Fibroblast of skin of scalp (primary cell): ENCODE results near the gene ITGA1.
"Not testable (repeated sequence)": the region's sequence is repeated elsewhere in the genome, so short reads cannot be mapped to it uniquely, and the experiment has no call there.

Source experiments
- DNase-seq: peaks from one replicate; pipeline ENCODE4 v3.0.0-alpha.2; 2013

The ITGA1 gene

DNA sequence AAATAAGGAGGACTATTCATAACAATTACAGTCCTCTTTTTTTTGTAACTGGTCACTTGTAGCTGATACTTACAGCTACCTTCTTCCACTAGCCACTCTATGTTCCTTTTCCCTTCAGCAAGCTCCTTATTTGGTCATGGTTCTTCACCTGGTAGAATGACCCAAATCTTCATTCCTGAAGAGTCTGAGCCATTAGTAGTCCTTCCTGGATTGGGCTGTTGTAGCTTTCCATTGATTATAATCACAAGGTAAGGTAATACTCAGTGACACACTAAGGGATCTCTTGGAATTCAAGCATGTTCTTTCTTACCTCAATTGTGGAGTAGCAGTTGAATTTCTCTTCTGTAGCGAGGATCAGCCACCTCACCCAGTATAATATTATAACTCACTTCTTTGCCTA, 175.9 kb downstream of the ITGA1 start:
- no peak for DNase-seq

DNA sequence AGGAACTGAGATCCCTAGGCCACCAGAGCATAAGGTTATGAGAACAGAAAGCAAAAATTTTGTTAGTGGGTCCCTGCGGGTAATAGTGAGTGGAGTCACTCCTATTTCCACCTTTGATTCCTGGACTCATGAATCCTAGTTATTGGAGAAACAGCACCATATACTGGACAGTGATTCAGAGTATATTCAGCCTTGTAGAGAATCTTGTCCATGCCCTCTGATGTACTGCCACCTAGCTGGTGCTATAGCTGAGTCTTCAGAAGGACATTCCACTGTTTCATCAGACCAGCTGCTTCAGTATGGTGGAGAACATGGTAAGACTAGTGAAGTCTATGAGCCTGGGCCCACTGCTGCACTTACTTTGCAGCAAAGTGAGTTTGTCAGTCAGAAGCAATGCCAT, 176.4 kb downstream of the ITGA1 start:
- DNase-seq: no peak

DNA sequence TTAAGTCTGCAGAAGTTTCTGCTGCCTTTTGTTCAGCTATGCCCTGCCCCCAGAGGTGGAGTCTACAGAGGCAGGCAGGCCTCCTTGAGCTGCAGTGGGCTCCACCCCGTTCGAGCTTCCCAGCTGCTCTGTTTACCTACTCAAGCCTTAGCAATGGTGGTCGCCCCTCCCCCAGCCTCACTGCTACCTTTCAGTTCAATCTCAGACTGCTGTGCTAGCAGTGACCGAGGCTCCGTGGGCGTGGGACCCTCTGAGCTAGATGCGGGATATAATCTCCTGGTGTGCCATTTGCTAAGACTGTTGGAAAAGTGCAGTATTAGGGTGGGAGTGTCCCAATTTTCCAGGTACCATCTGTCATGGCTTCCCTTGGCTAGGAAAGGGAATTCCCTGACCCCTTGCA, 188.4 kb downstream of the ITGA1 start:
- not testable (repeated sequence) for DNase-seq

DNA sequence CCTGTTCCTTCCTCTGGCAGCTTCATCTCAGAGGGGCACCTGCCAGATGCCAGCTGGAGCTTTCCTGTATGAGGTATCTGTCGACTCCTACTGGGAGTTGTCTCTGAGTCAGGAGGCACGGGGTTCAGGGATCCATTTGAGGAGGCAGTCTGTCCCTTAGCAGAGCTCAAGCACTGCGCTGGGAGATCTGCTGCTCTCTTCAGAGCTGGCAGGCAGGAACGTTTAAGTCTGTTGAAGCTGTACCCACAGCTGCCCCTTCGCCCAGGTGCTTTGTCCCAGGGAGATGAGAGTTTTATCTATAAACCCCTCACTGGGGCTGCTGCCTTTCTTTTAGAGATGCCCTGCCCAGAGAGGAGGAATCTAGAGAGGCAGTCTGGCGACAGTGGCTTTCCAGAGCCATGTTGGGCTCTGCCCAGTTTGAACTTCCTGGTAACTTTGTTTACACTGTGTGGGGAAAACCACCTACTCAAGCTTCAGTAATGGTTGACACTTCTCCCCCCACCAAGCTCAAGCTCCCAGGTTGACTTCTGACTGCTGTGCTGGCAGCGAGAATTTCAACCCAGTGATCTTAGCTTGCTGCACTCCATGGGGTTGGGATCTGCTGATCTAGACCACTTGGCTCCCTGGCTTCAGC, 189.7 kb downstream of the ITGA1 start:
- DNase-seq: no peak

DNA sequence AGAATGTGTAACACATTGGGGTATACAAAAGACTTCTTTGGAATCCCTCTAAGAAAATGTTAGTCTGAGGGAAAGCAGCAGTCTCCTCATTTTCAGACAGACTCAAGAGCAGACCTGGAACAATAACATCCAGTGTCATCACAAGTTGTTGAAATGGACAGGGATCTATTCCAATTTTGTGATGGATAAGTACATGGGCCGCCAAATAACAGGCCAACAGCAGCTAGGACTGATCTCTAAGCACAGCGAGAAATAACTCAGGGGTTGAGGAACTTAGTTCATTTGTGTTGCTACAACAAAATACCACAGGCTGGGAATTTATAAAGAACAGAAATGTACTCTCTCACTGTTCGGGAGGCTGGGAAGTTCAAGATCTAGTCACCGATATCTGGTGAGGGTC, 193.8 kb downstream of the ITGA1 start:
- no peak for DNase-seq

DNA sequence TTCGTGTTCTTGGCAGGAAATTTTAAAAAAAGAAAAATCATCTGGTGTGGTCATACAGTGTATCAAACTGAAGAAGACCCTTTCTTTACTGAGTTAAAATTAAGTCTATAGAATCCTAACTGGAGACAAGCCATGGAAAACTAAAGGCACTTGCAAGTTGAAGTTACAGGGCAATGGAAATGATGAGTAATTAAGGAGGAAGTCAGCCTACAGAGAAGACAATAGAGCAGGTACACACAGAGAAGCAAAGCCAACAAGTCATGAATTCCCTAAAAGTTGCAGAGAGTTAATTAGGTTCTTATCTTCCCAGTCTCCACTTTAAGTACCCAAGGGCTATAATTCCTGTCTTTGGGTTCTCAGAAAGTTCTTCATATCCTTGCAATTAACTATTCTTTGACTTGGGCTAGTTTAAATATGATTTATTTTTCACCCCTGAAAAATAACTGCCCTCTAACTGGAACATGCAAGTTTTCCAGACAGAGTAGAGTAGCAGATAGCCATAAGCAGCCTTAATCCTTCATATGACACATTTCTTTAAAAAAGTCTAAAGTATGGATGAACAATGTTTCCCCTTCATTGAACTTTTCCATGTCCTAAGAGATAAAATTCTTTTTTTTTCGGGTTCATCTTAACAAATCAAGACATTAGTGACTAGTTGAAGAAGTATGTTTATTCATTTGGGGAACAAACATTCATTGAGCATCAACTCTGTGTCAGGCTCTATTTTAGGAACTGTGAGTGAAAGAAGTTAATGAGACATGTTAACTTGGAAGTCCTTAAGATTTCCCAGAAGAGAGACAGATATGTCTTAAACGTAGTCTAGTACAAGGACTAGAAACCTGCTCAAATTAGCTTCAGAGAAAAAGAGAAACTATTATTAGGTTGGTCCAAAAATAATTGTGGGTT, 196.3 kb downstream of the ITGA1 start:
- DNase-seq: no peak

DNA sequence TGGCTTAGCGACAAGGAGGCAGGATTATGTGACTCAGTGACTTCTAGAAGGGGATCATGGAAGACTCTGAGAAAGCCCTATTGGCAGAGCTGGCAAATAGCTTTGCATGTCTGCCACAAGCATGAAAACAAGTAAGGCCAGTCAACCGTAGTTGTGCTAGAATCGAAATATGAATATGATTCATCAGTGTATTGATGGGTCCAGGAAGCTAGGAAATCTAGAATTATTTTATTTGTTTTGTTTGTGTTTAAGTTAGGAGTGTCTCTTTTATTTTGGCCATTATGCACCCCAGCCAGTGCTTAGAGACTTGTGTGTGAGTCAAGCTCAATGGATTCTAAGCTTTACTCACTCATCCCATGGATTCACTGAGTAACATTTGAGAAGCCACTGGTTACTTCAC, 197.6 kb downstream of the ITGA1 start:
- DNase-seq: no peak

DNA sequence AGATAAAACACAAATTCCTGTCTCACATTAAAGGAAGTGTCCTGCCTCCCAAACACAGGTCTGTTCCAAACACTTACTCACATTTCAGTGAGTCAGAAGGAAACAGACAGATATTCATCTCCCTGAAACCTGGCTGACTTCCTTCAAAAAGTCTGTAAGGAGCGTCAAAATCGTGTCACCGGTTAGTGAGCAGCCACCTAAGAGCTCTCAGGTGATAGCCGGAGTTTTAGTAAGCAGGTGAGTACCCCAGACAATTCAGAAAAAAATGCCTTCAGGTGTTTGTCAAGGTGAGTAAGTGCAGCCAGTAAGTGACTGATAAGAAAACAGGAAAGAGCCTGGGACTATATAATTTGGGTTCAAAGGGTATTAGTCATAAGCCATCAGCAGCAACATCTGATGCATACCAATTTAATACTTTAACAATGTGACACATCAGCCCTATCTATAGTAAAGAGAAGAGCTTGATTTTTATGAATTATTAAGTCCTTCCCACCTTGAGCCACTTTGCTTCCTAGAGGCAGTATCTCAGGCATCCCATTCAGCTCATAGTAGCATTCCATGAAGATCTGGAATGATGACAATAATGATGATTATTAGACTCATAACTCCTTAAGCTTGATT, 200.1 kb downstream of the ITGA1 start:
- no peak for DNase-seq

DNA sequence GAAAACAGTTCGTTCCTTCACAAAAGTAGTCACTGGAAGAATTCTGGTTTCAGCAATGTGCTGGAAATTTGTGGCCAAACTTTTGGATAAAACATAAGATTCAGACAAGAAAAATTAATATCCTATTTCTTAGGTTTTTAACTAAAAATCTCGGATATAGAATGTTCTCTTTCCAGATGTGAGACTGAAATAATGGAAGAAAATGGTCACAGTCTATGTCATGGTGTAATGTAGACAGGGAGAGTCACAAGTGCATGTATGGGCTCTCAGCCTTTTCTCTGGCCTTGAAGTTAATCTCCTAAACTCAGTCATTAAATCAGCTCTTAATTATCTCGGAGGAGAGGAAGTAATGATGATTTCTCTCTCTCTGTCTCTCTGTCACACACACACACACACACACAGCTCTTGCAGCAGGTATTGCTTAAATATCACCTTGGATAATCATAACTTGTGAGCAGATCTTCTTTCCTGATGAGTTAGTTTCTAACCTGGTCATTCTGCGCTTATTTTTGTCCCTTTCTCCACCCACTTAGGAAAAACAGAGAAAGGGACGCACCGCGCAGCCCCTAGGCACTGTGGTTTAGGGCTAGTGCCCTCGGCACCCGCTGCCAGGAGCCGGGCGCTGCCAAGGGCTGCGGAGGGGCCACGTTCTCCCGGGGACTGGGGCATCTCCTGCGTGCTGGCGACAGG, 200.8 kb downstream of the ITGA1 start:
- no peak for DNase-seq

DNA sequence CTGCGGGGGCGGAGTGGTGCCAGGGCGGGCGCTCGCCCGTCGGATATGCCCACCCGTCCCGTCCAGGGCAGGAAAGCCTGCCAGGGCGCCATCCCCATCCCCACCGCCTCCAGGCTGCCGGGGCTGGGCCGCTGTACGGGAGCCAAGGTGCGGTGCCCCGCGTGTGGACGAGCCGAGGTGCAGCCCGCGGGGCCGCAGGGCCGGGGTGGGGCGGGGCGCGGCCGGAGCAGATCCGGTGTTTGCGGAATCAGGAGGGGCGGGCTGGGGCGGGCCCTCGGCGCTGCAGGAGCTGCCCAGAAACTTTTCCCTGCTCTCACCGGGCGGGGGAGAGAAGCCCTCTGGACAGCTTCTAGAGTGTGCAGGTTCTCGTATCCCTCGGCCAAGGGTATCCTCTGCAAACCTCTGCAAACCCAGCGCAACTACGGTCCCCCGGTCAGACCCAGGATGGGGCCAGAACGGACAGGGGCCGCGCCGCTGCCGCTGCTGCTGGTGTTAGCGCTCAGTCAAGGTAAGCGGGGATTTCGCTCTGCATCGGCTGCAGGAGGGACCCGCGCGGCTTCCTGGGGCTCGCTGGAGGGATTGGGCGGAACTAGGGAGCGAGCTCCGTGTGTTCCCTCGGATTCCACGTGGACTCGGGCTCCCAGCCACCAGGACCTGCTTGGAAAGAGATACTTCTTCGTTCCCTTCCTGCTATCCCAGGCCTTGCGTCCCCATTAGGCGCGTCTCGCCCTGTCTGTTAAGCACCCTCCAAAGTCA, 201.5 kb downstream of the ITGA1 start, which contains the start of gene ITGA2:
TSS of gene ITGA2 (plus strand) at position 328 of the 756 bp plus-strand sequence. CDS start at position 445, 117 bp downstream.
- DNase-seq: no peak

DNA sequence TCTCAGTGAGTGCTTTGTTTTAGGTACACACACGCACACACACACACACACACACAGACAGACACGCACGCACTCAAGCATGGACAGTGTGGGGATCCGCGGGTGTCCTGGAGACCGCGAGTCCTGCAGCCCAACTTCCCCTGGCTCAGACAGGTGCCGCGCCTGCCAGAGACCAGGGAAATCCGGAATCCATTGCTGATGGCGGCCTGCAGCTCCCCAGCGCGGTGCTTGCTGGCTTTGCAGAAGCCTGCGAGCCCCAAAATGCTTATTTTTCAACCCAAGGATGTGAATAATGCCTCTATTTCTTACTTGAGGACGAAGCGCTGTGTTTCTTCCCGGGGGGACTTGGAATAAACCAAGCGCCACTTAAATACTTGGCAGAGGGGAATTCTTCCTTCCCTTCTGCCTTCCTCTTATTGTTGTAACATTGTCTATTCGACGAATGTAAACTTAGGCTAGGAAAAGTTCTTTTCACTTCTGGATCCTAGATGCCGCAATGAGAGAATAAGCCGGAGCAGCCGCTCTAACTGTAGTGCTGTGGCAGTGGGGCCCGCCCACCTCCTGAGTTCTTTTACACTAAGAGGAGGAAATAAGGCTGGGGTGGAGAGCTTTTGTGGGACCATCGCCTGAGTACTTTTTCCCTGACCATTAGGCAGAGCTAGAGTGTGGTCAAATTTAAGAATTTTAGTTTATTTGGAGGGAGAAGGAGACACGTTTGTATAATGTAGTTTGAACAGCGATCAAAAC, 202.2 kb downstream of the ITGA1 start:
- no peak for DNase-seq

DNA sequence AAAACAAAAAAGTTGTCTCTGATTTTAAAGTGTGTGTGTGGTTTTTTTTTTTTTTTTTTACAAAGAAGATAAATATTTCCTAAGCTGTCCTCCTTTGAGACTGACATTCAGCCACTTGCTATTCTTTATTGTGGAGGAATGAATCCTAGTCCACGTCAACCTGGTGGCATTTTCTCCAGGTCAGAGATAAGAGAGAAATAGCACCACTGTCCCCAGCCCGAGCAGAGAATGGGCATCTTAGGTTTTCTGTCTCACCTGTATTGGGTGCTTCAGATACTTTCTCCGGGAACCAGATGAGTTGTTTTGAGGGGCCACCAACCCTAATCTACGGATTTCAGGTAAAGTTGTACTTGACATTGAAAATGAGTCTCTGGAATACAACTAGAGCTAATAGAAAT, 202.8 kb downstream of the ITGA1 start:
- no peak for DNase-seq

DNA sequence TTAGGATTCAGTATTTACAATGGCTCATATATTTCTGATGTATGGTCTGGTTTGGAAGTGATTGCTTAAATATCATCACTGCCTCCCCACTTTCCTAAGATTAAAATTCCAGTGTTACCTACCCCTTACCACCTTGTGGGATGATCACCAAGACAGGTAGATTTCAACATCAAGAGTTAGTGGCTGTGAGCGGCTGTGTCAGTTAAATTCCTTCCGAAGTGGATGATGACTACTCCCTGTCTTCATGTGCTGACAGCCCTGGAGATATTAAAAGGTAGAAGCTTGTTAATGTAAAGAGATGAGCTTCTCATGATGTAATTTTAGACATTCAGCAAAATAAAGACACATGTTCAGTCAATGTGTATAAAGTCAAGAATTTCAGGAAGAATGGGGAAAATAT, 205.7 kb downstream of the ITGA1 start:
- DNase-seq: no peak

DNA sequence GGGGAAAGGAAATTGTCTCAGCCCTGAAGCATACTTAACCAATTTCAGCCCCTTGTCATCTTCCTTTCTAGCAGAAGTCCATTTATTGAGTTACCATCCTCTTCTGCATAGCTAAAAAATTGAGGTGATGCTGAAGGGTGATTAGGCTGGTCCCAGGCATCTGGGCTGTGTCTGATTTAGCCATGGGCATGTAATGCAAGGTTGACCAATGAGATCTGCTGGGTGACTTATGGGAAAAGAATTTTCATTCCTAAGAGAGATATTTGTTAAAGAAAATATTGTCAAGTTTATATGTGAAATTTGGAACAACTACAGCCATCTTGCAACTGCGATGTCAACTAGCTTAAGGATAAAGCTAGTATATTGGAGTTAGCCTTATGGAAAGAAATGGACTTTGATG, 206.6 kb downstream of the ITGA1 start:
- no peak for DNase-seq

DNA sequence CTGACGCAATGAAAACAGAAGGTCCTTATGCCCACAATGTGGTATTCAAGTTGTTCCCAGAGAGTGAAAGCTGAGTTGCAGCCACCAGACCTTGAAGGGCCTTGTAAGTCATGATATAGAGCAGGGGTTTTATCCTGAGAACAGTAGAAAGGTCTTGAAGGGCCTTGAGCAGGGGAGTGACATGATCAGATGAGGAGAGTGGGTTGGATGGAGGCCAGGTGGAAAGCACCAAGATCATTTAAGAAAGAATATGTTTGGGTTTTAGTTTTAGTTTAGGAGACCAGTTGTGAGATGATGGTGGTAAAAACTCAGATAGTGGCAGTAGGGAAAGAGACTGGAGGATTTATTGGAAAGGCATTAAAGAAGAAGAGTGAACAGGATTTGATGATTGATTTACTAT, 207.4 kb downstream of the ITGA1 start:
- no peak for DNase-seq

DNA sequence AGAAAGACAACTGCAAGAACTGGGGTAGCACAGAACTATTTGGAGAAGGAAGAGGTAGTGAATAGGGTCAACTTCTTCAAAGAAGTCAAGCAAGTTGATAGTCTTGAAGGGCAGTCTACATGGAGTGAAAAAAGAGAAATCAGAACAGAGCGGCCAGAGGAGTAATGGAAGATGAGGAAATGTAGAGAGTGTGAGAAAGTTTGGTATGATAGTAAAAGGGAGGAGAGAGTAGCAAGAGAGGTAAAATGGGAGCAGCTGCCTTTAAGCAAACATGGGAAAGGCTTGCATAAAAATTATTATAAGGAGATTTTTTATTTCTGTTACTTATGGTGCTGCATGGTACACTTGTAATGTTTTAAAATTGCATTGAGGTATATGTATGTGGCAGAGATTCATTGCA, 208.2 kb downstream of the ITGA1 start:
- no peak for DNase-seq

DNA sequence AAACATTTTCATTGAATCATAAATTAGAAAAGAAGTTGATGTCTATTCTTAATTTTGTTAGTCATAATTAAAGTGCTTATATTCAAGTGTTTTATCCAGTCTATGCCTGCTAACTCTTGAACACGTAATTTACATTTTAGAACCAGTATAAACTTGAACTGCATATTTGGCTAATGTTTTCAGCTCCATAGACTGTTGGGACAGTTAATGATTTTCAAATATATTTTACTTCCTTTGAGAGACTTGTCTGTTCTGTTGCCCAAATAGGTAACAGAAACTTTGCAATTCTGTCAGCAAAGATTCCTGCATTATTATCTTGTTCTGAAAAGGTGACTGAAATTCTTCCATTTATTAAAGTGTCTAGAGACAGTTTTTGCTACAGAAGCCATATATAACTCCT, 209.3 kb downstream of the ITGA1 start:
- no peak for DNase-seq

DNA sequence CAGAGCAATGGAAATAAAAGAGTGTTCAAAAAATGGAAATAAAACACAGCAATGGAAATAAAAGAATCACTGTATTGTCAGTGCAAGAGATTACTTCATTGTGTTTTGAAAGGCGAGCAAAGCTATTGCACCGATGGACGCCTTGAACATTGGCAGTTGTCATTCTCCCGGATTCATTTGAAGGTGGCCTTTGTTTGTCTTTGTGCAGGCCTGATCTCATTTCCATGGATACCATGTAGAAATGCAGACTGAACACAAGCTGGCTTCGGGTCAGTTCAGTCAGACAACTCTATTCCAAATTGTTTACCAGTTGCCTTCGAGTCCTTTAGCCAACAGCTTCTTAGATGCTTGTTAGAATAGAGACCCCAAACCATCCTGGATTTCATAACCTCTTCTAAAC, 209.7 kb downstream of the ITGA1 start:
- DNase-seq: no peak

DNA sequence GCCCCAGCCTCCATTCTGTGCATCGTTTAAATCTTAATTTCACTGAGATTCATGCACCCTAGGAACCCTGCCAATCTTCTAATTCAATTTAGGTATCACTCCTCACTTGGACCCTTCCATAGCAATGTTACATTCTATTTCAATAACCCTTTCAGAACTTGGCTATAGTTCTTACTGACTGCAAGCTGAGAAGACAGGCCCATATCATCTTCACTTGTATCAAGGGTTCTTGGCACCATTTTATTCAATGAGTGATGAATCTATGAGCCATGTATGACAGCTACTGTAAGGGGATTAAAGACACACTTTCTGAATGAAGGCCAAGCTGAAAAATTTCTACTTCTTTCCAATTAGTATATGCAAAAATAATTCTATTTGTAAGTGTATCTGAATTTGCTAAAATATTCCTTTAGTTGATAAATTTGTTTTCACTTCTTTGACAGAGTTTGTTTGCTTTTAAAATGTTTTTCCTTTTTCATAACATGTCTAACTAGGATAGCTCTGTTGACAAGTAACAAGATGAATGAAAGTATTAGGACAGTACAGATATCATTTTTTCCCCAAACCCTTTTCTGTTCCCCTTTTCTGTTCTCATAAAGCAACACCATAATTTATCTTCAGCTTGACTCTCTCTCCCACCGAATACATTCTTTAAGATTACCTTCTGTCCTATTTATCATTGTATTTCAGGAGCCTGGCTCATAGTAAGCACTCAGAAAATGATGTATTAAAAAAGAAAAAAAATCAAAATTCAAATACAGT, 211.0 kb downstream of the ITGA1 start:
- DNase-seq: no peak

DNA sequence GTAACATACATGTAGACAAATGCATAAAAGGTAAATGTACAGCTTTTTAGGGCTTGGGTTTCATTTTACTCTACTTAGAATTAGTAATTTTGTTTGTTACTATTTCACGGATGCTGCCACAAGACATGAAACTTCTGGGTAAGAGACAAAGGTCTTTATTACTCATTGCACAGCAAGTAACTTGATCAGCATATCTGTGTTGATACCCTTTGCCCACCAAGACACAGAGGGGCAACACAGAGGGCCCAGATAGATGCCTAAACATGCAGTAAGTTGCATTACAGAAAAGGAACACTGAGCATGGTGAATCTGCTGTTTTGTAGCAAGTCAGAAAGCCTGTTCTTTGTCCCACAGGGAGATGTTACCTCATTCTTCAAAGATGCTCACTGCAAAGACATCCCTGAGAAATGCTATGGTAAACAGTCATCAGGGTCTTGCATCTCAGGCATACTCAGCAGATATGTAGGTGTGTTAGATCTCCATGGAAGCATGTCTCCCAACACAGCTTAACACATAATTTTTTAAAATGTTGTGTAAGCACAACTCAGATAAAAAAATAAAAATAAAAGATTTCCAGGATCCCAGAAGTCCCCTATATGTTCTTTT, 211.7 kb downstream of the ITGA1 start:
- DNase-seq: no peak
